Epithelial cell of esophagus (primary cell): ENCODE results near the gene MERTK.

Experiments used
- DNase-seq: peaks from one replicate; pipeline ENCODE4 v3.0.0; 2010; ENCODE audit warnings: low read depth
- H3K4me3 ChIP-seq: 2 replicates; pipeline ENCODE4 v1.5.1; 2011; ENCODE audit warnings: mild to moderate bottlenecking, low read length, control low read depth
- TF ChIP-seq, protein P1 (sequence below): IDR thresholded peaks from 2 replicates; pipeline ENCODE4 v1.5.1; 2011; ENCODE audit warnings: low read depth, mild to moderate bottlenecking, low read length, control low read depth, inconsistent platforms; ENCODE audit not compliant: insufficient read depth; ENCODE audit errors: missing control alignments

MERTK gene

DNA sequence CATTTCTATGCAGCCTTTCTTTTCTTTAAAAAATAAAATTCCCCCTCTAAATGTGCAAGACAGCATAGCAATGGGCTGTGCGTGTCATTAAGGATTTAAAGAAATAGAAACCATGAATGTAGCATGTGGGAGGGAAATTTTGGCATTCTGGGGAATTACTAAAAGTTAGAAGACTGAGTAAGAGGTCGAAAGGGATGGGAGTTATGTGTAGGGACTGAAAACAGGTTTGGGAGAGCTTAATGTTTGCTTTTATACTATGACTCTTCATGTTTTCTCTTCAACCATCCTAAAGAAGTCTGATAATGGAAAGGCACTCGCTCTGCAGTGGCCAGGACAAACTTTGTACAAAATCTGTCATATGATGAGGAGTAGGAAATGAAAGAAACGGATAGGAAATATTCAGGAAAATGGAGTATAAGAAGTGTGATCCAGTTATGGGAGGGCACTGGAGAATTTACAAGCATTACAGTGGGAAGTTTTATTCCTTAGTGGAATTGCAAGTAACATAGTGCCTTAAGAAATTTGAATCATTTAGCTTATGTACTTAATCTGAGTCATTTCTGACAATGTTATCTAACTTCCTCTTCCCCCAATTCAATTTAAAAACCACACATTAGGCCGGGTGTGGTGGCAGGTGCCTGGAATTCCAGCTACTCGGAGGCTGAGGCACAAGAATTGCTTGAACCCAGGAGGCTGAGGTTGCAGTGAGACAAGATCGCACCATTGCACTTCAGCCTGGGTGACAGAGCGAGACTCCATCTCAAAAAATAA lies 177.3 kb downstream of the MERTK start:
- DNase-seq, result peak; percentile 52
- TF ChIP-seq, protein P1, sequence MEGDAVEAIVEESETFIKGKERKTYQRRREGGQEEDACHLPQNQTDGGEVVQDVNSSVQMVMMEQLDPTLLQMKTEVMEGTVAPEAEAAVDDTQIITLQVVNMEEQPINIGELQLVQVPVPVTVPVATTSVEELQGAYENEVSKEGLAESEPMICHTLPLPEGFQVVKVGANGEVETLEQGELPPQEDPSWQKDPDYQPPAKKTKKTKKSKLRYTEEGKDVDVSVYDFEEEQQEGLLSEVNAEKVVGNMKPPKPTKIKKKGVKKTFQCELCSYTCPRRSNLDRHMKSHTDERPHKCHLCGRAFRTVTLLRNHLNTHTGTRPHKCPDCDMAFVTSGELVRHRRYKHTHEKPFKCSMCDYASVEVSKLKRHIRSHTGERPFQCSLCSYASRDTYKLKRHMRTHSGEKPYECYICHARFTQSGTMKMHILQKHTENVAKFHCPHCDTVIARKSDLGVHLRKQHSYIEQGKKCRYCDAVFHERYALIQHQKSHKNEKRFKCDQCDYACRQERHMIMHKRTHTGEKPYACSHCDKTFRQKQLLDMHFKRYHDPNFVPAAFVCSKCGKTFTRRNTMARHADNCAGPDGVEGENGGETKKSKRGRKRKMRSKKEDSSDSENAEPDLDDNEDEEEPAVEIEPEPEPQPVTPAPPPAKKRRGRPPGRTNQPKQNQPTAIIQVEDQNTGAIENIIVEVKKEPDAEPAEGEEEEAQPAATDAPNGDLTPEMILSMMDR, result no peak
- H3K4me3 ChIP-seq, result no peak overlapping the region

DNA sequence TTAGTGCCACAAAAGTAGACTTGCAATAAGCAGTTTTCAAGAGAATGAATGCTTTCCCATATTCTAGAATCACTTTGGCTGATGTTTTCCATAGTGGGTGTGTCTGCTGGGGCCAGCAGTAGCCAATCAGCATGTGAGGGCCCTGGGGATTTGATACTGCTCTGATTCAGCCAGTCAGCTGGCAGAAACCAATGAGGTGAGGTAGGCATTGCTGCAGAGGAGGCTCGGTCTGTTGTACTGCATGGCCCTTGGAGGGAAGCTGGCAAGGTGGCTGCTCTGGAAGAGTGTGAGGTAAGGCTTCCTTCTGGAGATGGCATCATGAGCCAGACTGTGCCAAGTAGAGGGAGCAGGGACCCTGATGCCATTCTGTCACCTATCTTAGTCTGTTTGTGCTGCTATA lies 179.4 kb downstream of the MERTK start:
- TF ChIP-seq, protein P1, result no peak
- peak; percentile 22 for DNase-seq
- H3K4me3 ChIP-seq, result no peak overlapping the region
